GM21723 (cell line): ENCODE results near the gene KNDC1.
"Not testable (repeated sequence)": the region's sequence is repeated elsewhere in the genome, so short reads cannot be mapped to it uniquely, and the experiment has no call there.

Experiments used
- ATAC-seq: cut with Tn5 transposase; IDR thresholded peaks from one replicate; pipeline ENCODE4 v1.9.1; 2021; ENCODE audit warnings: mild to moderate bottlenecking, moderate library complexity; ENCODE audit not compliant: unreplicated experiment

The KNDC1 gene

GRCh38 chr10:133254421-133255120 lies 94.6 kb downstream of the KNDC1 start:
- no peak for ATAC-seq

- no peak for ATAC-seq
These were observed 95.3 kb downstream of the KNDC1 start for GRCh38 chr10:133255323-133255722.

GRCh38 chr10:133257489-133258065 lies 97.6 kb downstream of the KNDC1 start:
- no peak for ATAC-seq

- ATAC-seq: no peak
These were observed 98.2 kb downstream of the KNDC1 start for GRCh38 chr10:133258066-133258817.

GRCh38 chr10:133258818-133259601 lies 99.0 kb downstream of the KNDC1 start:
- no peak for ATAC-seq

GRCh38 chr10:133259602-133259989 lies 99.6 kb downstream of the KNDC1 start:
- no peak for ATAC-seq

- ATAC-seq: peak; percentile 58
These were observed 101.1 kb downstream of the KNDC1 start for GRCh38 chr10:133260895-133261725.

- peak; percentile 50 for ATAC-seq
These were observed 101.8 kb downstream of the KNDC1 start for GRCh38 chr10:133261726-133262325.

- ATAC-seq: no peak
These were observed 102.7 kb downstream of the KNDC1 start for GRCh38 chr10:133262696-133263095.

- no peak for ATAC-seq
These were observed 103.7 kb downstream of the KNDC1 start for GRCh38 chr10:133263674-133264073.

- ATAC-seq: no peak
These were observed 104.4 kb downstream of the KNDC1 start for GRCh38 chr10:133264461-133264860.

GRCh38 chr10:133265052-133265451 lies 105.0 kb downstream of the KNDC1 start:
- ATAC-seq: not testable (repeated sequence)

GRCh38 chr10:133266056-133266795 lies 106.2 kb downstream of the KNDC1 start:
- ATAC-seq: no peak

- ATAC-seq: no peak
These were observed 107.3 kb downstream of the KNDC1 start for GRCh38 chr10:133267293-133267692.

GRCh38 chr10:133267829-133268228 lies 107.8 kb downstream of the KNDC1 start:
- no peak for ATAC-seq

GRCh38 chr10:133268532-133268931 lies 108.5 kb downstream of the KNDC1 start:
- no peak for ATAC-seq

GRCh38 chr10:133269367-133269766 lies 109.3 kb downstream of the KNDC1 start:
- ATAC-seq: no peak

GRCh38 chr10:133270204-133270603 lies 110.2 kb downstream of the KNDC1 start:
- ATAC-seq: no peak

GRCh38 chr10:133270773-133271297 lies 110.8 kb downstream of the KNDC1 start:
- no peak for ATAC-seq
